MM.1S (cell line): Measurements from ENCODE around the gene COL20A1.

Source experiments
- DNase-seq: peaks from one replicate; pipeline ENCODE4 v3.0.0-alpha.2; 2015
- H2AFZ ChIP-seq: fragments of 300-600 bp; sonication (generic); 2 replicates; pipeline ENCODE4 v1.6.0; 2016; ENCODE audit warnings: antibody characterized with exemption, low read length
- H3F3A ChIP-seq: fragments of 300-600 bp; sonication (generic); 2 replicates; pipeline ENCODE4 v1.6.1; 2016; ENCODE audit warnings: mild to moderate bottlenecking, antibody characterized with exemption, low read length, moderate library complexity, mixed read lengths; ENCODE audit not compliant: insufficient read depth
- H3K27ac ChIP-seq: fragments of 300-600 bp; sonication (generic); 2 replicates; pipeline ENCODE4 v1.5.1; 2016; ENCODE audit warnings: mild to moderate bottlenecking, low read length
- H3K27me3 ChIP-seq: fragments of 300-600 bp; sonication (generic); replicated peaks from 2 replicates; pipeline ENCODE4 v1.6.0; 2016; ENCODE audit warnings: low read length; ENCODE audit not compliant: insufficient read depth
- H3K36me3 ChIP-seq: fragments of 300-600 bp; sonication (generic); replicated peaks from 2 replicates; pipeline ENCODE4 v1.6.1; 2016; ENCODE audit warnings: mild to moderate bottlenecking, low read length, mixed read lengths; ENCODE audit not compliant: insufficient read depth
- H3K4me1 ChIP-seq: fragments of 300-600 bp; sonication (generic); 2 replicates; pipeline ENCODE4 v1.6.1; 2016; ENCODE audit warnings: low read length, mixed read lengths
- H3K4me2 ChIP-seq: fragments of 300-600 bp; sonication (generic); 2 replicates; pipeline ENCODE4 v1.6.0; 2016; ENCODE audit warnings: low read depth, low read length
- H3K4me3 ChIP-seq: fragments of 300-600 bp; sonication (generic); 2 replicates; pipeline ENCODE4 v1.5.1; 2016; ENCODE audit warnings: low read length, mixed read lengths
- H3K79me2 ChIP-seq: fragments of 300-600 bp; sonication (generic); 2 replicates; pipeline ENCODE4 v1.6.1; 2016; ENCODE audit warnings: mixed run types, low read length, mixed read lengths
- H3K9ac ChIP-seq: fragments of 300-600 bp; sonication (generic); 2 replicates; pipeline ENCODE4 v1.6.1; 2016; ENCODE audit warnings: low read length, mixed read lengths
- H3K9me2 ChIP-seq: fragments of 300-600 bp; sonication (generic); replicated peaks from 2 replicates; pipeline ENCODE4 v1.6.1; 2016; ENCODE audit warnings: mild to moderate bottlenecking, low read length, mixed read lengths; ENCODE audit not compliant: insufficient read depth
- H3K9me3 ChIP-seq: fragments of 300-600 bp; sonication (generic); replicated peaks from 2 replicates; pipeline ENCODE4 v1.6.1; 2016; ENCODE audit warnings: mild to moderate bottlenecking, low read length, mixed read lengths; ENCODE audit not compliant: insufficient read depth
- H4K20me1 ChIP-seq: fragments of 300-600 bp; sonication (generic); 2 replicates; pipeline ENCODE4 v1.6.1; 2016; ENCODE audit warnings: mild to moderate bottlenecking, low read length, moderate library complexity, mixed read lengths; ENCODE audit not compliant: insufficient read depth
- EZH2 ChIP-seq: fragments of 300-600 bp; sonication (generic); optimal IDR thresholded peaks from 2 replicates; pipeline ENCODE3; 2017; ENCODE audit warnings: low read depth, mild to moderate bottlenecking, antibody characterized with exemption, low read length, mixed read lengths
- EZH2phosphoT487 ChIP-seq: fragments of 300-600 bp; sonication (generic); IDR thresholded peaks from 2 replicates; pipeline ENCODE4 v1.6.1; 2018; ENCODE audit warnings: antibody characterized with exemption, low read length
- TF ChIP-seq, protein P1 (sequence below): fragments of 300-600 bp; sonication (generic); IDR thresholded peaks from 2 replicates; pipeline ENCODE4 v1.5.1; 2016; ENCODE audit warnings: antibody characterized with exemption, low read length, mixed read lengths

The COL20A1 gene

GRCh38 chr20:63292904-63293303 is at the start of gene COL20A1:
Gene COL20A1 (plus strand): TSS chr20:63293186. CDS start chr20:63295108, 1,922 bp downstream.
- no peaks in the 10 kb centered on the region for H3K79me2 ChIP-seq
- no peak within 1 kb of the TSS for H3K4me2 ChIP-seq
- no peaks in the 10 kb centered on the region for H3K4me1 ChIP-seq
- H3K4me3 ChIP-seq: no peak within 1 kb of the TSS
- no peak for DNase-seq
- H4K20me1 ChIP-seq: no peaks in the 10 kb centered on the region
- no peak for TF ChIP-seq EZH2
- TF ChIP-seq, protein P1, sequence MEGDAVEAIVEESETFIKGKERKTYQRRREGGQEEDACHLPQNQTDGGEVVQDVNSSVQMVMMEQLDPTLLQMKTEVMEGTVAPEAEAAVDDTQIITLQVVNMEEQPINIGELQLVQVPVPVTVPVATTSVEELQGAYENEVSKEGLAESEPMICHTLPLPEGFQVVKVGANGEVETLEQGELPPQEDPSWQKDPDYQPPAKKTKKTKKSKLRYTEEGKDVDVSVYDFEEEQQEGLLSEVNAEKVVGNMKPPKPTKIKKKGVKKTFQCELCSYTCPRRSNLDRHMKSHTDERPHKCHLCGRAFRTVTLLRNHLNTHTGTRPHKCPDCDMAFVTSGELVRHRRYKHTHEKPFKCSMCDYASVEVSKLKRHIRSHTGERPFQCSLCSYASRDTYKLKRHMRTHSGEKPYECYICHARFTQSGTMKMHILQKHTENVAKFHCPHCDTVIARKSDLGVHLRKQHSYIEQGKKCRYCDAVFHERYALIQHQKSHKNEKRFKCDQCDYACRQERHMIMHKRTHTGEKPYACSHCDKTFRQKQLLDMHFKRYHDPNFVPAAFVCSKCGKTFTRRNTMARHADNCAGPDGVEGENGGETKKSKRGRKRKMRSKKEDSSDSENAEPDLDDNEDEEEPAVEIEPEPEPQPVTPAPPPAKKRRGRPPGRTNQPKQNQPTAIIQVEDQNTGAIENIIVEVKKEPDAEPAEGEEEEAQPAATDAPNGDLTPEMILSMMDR: no peak
- no peak for TF ChIP-seq EZH2phosphoT487
- no peaks in the 10 kb centered on the region for H3K9me3 ChIP-seq
- H3K9ac ChIP-seq: no peak within 1 kb of the TSS
- H2AFZ ChIP-seq: no peak within 1 kb of the TSS
- no peaks in the 10 kb centered on the region for H3F3A ChIP-seq
- peaks cover 60% of the 10 kb centered on the region for H3K27me3 ChIP-seq
- H3K27ac ChIP-seq: no peak within 1 kb of the TSS
- H3K9me2 ChIP-seq: no peaks in the 10 kb centered on the region
- no peaks in the 10 kb centered on the region for H3K36me3 ChIP-seq

DNA sequence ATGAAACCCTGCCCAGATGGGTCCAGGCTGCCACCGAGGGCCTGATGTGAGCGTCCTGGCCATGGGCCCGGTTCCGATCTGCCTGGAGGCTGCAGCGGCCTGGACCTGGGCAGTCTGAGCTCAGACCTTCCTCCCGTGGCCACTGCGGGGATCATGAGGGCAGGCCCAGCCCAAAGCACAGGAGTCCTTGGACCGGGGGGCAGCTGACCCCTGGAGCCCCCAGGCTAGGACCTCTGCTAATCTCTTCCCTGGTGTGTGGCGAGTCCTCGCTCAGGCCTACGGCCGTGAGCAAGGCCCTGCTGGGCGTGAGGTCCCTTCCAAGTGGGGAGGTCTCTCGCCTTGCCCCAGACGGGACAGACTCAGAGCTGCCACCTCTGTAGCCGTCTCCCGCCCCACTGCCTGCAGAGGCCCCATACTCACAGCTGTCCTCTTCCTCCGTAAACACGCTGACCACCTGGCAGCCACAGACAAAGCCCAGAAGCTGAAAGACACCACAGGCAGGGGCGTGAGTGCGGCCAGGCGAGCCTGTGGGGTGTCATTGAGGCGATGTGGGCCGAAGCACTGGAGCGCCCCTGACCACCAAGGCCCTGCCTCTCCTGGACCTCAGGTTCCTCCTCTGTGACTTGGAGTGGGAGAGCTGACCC is 49.3 kb upstream of the COL20A1 start:
- no peaks in the 10 kb centered on the region for H3K4me1 ChIP-seq
- H3K9me3 ChIP-seq: no peaks in the 10 kb centered on the region
- H3K9me2 ChIP-seq: no peaks in the 10 kb centered on the region
- H3K9ac ChIP-seq: no peak overlapping the region
- no peak overlapping the region for H2AFZ ChIP-seq
- H3K36me3 ChIP-seq: no peaks in the 10 kb centered on the region
- TF ChIP-seq, protein P1: no peak
- TF ChIP-seq EZH2phosphoT487: no peak
- TF ChIP-seq EZH2: no peak
- no peak overlapping the region for H3K4me3 ChIP-seq
- no peaks in the 10 kb centered on the region for H4K20me1 ChIP-seq
- H3K4me2 ChIP-seq: no peak overlapping the region
- H3K27me3 ChIP-seq: peaks cover 97% of the 10 kb centered on the region
- no peak overlapping the region for H3K27ac ChIP-seq
- no peaks in the 10 kb centered on the region for H3F3A ChIP-seq
- H3K79me2 ChIP-seq: no peaks in the 10 kb centered on the region
- DNase-seq: no peak

- Histone ChIP-seq H3K27me3 (peaks cover 97% of the 10 kb centered on the region), H3K9me3 (no peaks in the 10 kb centered on the region), H4K20me1 (no peaks in the 10 kb centered on the region), H3K4me1 (no peaks in the 10 kb centered on the region), H3K9me2 (no peaks in the 10 kb centered on the region), H3K79me2 (no peaks in the 10 kb centered on the region), H3K4me3 (no peak overlapping the region), H3F3A (no peaks in the 10 kb centered on the region), H2AFZ (no peak overlapping the region), H3K36me3 (no peaks in the 10 kb centered on the region), H3K9ac (no peak overlapping the region), H3K27ac (no peak overlapping the region), H3K4me2 (no peak overlapping the region)
- TF ChIP-seq EZH2phosphoT487: no peak
- TF ChIP-seq, protein P1: no peak
- no peak for TF ChIP-seq EZH2
- no peak for DNase-seq
These were observed 48.5 kb upstream of the COL20A1 start for GRCh38 chr20:63244468-63244867.
